Liver (tissue), 9 donors: ENCODE measurements around the gene KAZN. TPM values are rescaled to one million over a fixed set of nuclear protein-coding genes. Genes with fewer than 3 reads are reported as not detected.

Experiments
- DNase-seq: peaks from one replicate; pipeline ENCODE4 v3.0.0-alpha.2; 2017; ENCODE audit warnings: low spot score
- H3K27ac ChIP-seq, 2 donors: one replicate each; pipeline ENCODE4 v1.7.0; 2013; ENCODE audit warnings: inconsistent platforms in 2 of 2, low read length in 2 of 2, control low read depth in 1 of 2, low read depth in 1 of 2, mild to moderate bottlenecking in 1 of 2
- H3K27me3 ChIP-seq, 4 donors: one replicate each; pipeline versions ENCODE4 v1.6.1 to v1.7.0; 2013; ENCODE audit warnings: low read length in 3 of 4, inconsistent platforms in 1 of 4, mild to moderate bottlenecking in 1 of 4, moderate library complexity in 1 of 4; ENCODE audit not compliant: control insufficient read depth in 4 of 4, insufficient read depth in 4 of 4
- H3K36me3 ChIP-seq, 4 donors: one replicate each; pipeline versions ENCODE4 v1.6.1 to v1.7.0; 2013; ENCODE audit warnings: low read length in 3 of 4, mild to moderate bottlenecking in 3 of 4, low read depth in 1 of 4, moderate library complexity in 1 of 4; ENCODE audit not compliant: control insufficient read depth in 4 of 4, insufficient read depth in 3 of 4
- H3K4me1 ChIP-seq, 4 donors: one replicate each; pipeline versions ENCODE4 v1.6.1 to v1.7.0; 2013; ENCODE audit warnings: low read length in 3 of 4, mild to moderate bottlenecking in 3 of 4, moderate library complexity in 1 of 4; ENCODE audit not compliant: control insufficient read depth in 4 of 4, insufficient read depth in 4 of 4
- H3K4me3 ChIP-seq, 3 donors: one replicate each; pipeline versions ENCODE4 v1.6.1 to v1.7.0; 2013; ENCODE audit warnings: low read length in 3 of 3, control low read depth in 1 of 3, low read depth in 1 of 3, mild to moderate bottlenecking in 1 of 3
- H3K9ac ChIP-seq, 2 donors: one replicate each; pipeline ENCODE4 v1.7.0; 2013; ENCODE audit warnings: low read length in 2 of 2, mild to moderate bottlenecking in 2 of 2, moderate library complexity in 2 of 2, control low read depth in 1 of 2, low read depth in 1 of 2
- H3K9me3 ChIP-seq, 4 donors: one replicate each; pipeline versions ENCODE4 v1.6.1 to v1.7.0; 2013; ENCODE audit warnings: low read length in 3 of 4; ENCODE audit not compliant: control insufficient read depth in 4 of 4
- ATF3 ChIP-seq: IDR thresholded peaks from 2 replicates; pipeline ENCODE4 v1.6.1; 2016; ENCODE audit warnings: antibody characterized with exemption
- EGR1 ChIP-seq, 2 donors: IDR thresholded peaks; 2 replicates each; pipeline ENCODE4 v1.6.1; 2016 to 2018; ENCODE audit warnings: antibody characterized with exemption in 2 of 2, low read depth in 2 of 2
- FOXA1 ChIP-seq: IDR thresholded peaks from 2 replicates; pipeline ENCODE4 v1.6.1; 2016; ENCODE audit warnings: antibody characterized with exemption
- FOXA2 ChIP-seq: IDR thresholded peaks from 2 replicates; pipeline ENCODE4 v1.6.1; 2016; ENCODE audit warnings: antibody characterized with exemption
- GABPA ChIP-seq, 2 donors: IDR thresholded peaks in 1 of 2; conservative IDR thresholded peaks in 1 of 2; 2 replicates each; pipeline ENCODE4 v1.6.1; 2016; ENCODE audit warnings: antibody characterized with exemption in 2 of 2, mild to moderate bottlenecking in 1 of 2, moderate library complexity in 1 of 2
- HNF4A ChIP-seq, 2 donors: conservative IDR thresholded peaks; 2 replicates each; pipeline ENCODE4 v1.6.1; 2016; ENCODE audit warnings: antibody characterized with exemption in 2 of 2, mild to moderate bottlenecking in 2 of 2
- JUND ChIP-seq, 2 donors: IDR thresholded peaks; 2 replicates each; pipeline ENCODE4 v1.6.1; 2016; ENCODE audit warnings: antibody characterized with exemption in 2 of 2
- MAX ChIP-seq: IDR thresholded peaks from 2 replicates; pipeline ENCODE4 v1.6.1; 2016; ENCODE audit warnings: antibody characterized with exemption
- NR2F2 ChIP-seq: IDR thresholded peaks from 2 replicates; pipeline ENCODE4 v1.6.1; 2016; ENCODE audit warnings: antibody characterized with exemption
- RAD21 ChIP-seq, 2 donors: IDR thresholded peaks; 2 replicates each; pipeline ENCODE4 v1.6.1; 2016; ENCODE audit warnings: antibody characterized with exemption in 2 of 2, mild to moderate bottlenecking in 2 of 2
- REST ChIP-seq: IDR thresholded peaks from 2 replicates; pipeline ENCODE4 v1.6.1; 2016; ENCODE audit warnings: antibody characterized with exemption, mild to moderate bottlenecking
- RXRA ChIP-seq, 2 donors: IDR thresholded peaks; 2 replicates each; pipeline ENCODE4 v1.6.1; 2017 to 2018; ENCODE audit warnings: antibody characterized with exemption in 2 of 2, mild to moderate bottlenecking in 1 of 2
- SP1 ChIP-seq: IDR thresholded peaks from 2 replicates; pipeline ENCODE4 v1.6.1; 2018; ENCODE audit warnings: antibody characterized with exemption, mild to moderate bottlenecking
- TAF1 ChIP-seq: conservative IDR thresholded peaks from 2 replicates; pipeline ENCODE4 v1.6.1; 2016; ENCODE audit warnings: antibody characterized with exemption, mild to moderate bottlenecking
- YY1 ChIP-seq: IDR thresholded peaks from 2 replicates; pipeline ENCODE4 v1.6.1; 2016; ENCODE audit warnings: antibody characterized with exemption, mild to moderate bottlenecking
- ZBTB33 ChIP-seq: IDR thresholded peaks from 2 replicates; pipeline ENCODE4 v1.6.1; 2016; ENCODE audit warnings: antibody characterized with exemption
- WGBS: extraction: QIAGEN DNeasy Blood & Tissue Kit; methylation state at CpG from one replicate; pipeline ENCODE4 v1.1.7; 2013; 5-methylcytosine and 5-hydroxymethylcytosine counted together
- polyA plus RNA-seq, 2 donors: library from polyadenylated mRNA; stranded (reverse) in 1 of 2; unstranded in 1 of 2; fragments of 200-250 nt in 1 of 2; fragments of >200 nt in 1 of 2; fragmentation: Nextera tagmentation in 1 of 2; extraction: Ambion mirVana in 1 of 2; gene quantifications; one replicate each; pipeline versions ENCODE4 v1.2.1 to v1.2.3, GENCODE V29; 2013 to 2015
- total RNA-seq, 2 donors: library from RNA; depleted of rRNA; stranded (reverse); fragments of >200 nt; gene quantifications; one replicate each; pipeline ENCODE4 v1.2.3, GENCODE V29; 2014
- TF ChIP-seq, protein P1 (sequence below): fragments of 150-350 bp; IDR thresholded peaks from 2 replicates; pipeline ENCODE4 v1.5.1; 2017; ENCODE audit warnings: improper control_type of control experiment, low read depth, low read length; ENCODE audit not compliant: missing input control
- donor health status: healthy.
- donor health status: healthy.
- donor health status: healthy.
- donor health status: healthy.
- donor health status: healthy.

Gene KAZN
- total and polyA plus RNA-seq, 4 donors: 1.9 to 6.9 (median 2.4) TPM

- no peak for DNase-seq
- 73% methylated on average over 7 of the region's 7 CpGs for WGBS
- Histone ChIP-seq H3K4me1 (no peaks in the 10 kb centered on the region), H3K36me3 (no peaks in the 10 kb centered on the region), H3K27me3 (no peaks in the 10 kb centered on the region), H3K9me3 (no peaks in the 10 kb centered on the region), H3K27ac (no peak overlapping the region), H3K4me3 (no peak overlapping the region), H3K9ac (no peak overlapping the region)
- TF ChIP-seq GABPA (IDR thresholded peaks at IDR 0.05 in 1 of 2, conservative IDR thresholded peaks at IDR 0.05 in 1 of 2) (no peak), FOXA2 (no peak), YY1 (no peak), RAD21 (IDR thresholded peaks at IDR 0.05) (no peak), ZBTB33 (no peak), EGR1 (IDR thresholded peaks at IDR 0.05; ENCODE audit: low read depth in 2 of 2) (no peak), SP1 (no peak), TAF1 (no peak), FOXA1 (no peak), ATF3 (no peak), HNF4A (conservative IDR thresholded peaks at IDR 0.05) (no peak), REST (no peak), JUND (IDR thresholded peaks at IDR 0.05) (no peak), MAX (no peak), RXRA (IDR thresholded peaks at IDR 0.05) (no peak), NR2F2 (no peak)
- TF ChIP-seq, protein P1, sequence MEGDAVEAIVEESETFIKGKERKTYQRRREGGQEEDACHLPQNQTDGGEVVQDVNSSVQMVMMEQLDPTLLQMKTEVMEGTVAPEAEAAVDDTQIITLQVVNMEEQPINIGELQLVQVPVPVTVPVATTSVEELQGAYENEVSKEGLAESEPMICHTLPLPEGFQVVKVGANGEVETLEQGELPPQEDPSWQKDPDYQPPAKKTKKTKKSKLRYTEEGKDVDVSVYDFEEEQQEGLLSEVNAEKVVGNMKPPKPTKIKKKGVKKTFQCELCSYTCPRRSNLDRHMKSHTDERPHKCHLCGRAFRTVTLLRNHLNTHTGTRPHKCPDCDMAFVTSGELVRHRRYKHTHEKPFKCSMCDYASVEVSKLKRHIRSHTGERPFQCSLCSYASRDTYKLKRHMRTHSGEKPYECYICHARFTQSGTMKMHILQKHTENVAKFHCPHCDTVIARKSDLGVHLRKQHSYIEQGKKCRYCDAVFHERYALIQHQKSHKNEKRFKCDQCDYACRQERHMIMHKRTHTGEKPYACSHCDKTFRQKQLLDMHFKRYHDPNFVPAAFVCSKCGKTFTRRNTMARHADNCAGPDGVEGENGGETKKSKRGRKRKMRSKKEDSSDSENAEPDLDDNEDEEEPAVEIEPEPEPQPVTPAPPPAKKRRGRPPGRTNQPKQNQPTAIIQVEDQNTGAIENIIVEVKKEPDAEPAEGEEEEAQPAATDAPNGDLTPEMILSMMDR: no peak
Measured at GRCh38 chr1:14790982-14791381, 192.5 kb downstream of the KAZN start.

- no peak for DNase-seq
- 87% methylated on average over 14 of the region's 14 CpGs for WGBS
- TF ChIP-seq ZBTB33: no peak
Measured at GRCh38 chr1:14791654-14792053, 193.2 kb downstream of the KAZN start.

More at GRCh38 chr1:14791654-14792053, 193.2 kb downstream of the KAZN start:
- Histone ChIP-seq H3K4me1 (no peaks in the 10 kb centered on the region), H3K9me3 (no peaks in the 10 kb centered on the region), H3K4me3 (no peak overlapping the region), H3K27ac (no peak overlapping the region), H3K9ac (no peak overlapping the region), H3K27me3 (no peaks in the 10 kb centered on the region), H3K36me3 (no peaks in the 10 kb centered on the region)
